ENCODE measurements around the gene MRPL1.
"Not testable (repeated sequence)": the region's sequence is repeated elsewhere in the genome, so short reads cannot be mapped to it uniquely, and the experiment has no call there.

The MRPL1 gene

GRCh38 chr4:77852892-77853495, 9.6 kb upstream of the MRPL1 start:
- no peak for DNase-seq

- no peak for DNase-seq
Measured at GRCh38 chr4:77854431-77855111, 8.1 kb upstream of the MRPL1 start.

GRCh38 chr4:77856152-77856551, 6.5 kb upstream of the MRPL1 start:
- DNase-seq, result no peak

GRCh38 chr4:77859256-77859655, 3.4 kb upstream of the MRPL1 start:
- no peak for DNase-seq

- DNase-seq, result no peak
Measured at GRCh38 chr4:77861495-77861894, 1.1 kb upstream of the MRPL1 start.

GRCh38 chr4:77863341-77863740, 711 bp downstream of the MRPL1 start:
- not testable (repeated sequence) for DNase-seq

GRCh38 chr4:77865259-77865658, 2.6 kb downstream of the MRPL1 start:
- DNase-seq, result no peak

- DNase-seq, result no peak
Measured at GRCh38 chr4:77872723-77873445, 10.3 kb downstream of the MRPL1 start.

GRCh38 chr4:77877167-77877566, 14.5 kb downstream of the MRPL1 start:
- no peak for DNase-seq

GRCh38 chr4:77877771-77878565, 15.3 kb downstream of the MRPL1 start:
- DNase-seq, result no peak

GRCh38 chr4:77880784-77881183, 18.2 kb downstream of the MRPL1 start:
- DNase-seq, result no peak

- no peak for DNase-seq
Measured at GRCh38 chr4:77881460-77882295, 19.0 kb downstream of the MRPL1 start.

GRCh38 chr4:77893451-77893850, 30.8 kb downstream of the MRPL1 start:
- no peak for DNase-seq

- no peak for DNase-seq
Measured at GRCh38 chr4:77899607-77900006, 37.0 kb downstream of the MRPL1 start.

GRCh38 chr4:77903186-77903585, 40.6 kb downstream of the MRPL1 start:
- no peak for DNase-seq

GRCh38 chr4:77905651-77906263, 43.1 kb downstream of the MRPL1 start:
- DNase-seq, result no peak

GRCh38 chr4:77910676-77911075, 48.0 kb downstream of the MRPL1 start:
- DNase-seq, result no peak

- no peak for DNase-seq
Measured at GRCh38 chr4:77911091-77911490, 48.5 kb downstream of the MRPL1 start.

- DNase-seq, result no peak
Measured at GRCh38 chr4:77911842-77912450, 49.3 kb downstream of the MRPL1 start.

- no peak for DNase-seq
Measured at GRCh38 chr4:77913348-77913747, 50.7 kb downstream of the MRPL1 start.

GRCh38 chr4:77917075-77917474, 54.4 kb downstream of the MRPL1 start:
- DNase-seq, result peak; percentile 68

- DNase-seq, result no peak
Measured at GRCh38 chr4:77917601-77918000, 55.0 kb downstream of the MRPL1 start.
